ENCODE data around the gene SERPIND1. TPM values are rescaled to one million over a fixed set of nuclear protein-coding genes. Genes with fewer than 3 reads are reported as not detected.

The SERPIND1 gene
- total RNA-seq, 1 donor = 0.09 TPM

- H3K4me3 ChIP-seq (ENCODE audit: low read depth, low read length) = no peak overlapping the region
- no peak for TF ChIP-seq CTCF (IDR thresholded peaks at IDR 0.05; ENCODE audit: insufficient read depth, low read length)
- no peak for DNase-seq (ENCODE audit: low read depth)
These were observed 12.1 kb downstream of the SERPIND1 start for GRCh38 chr22:20786048-20786447.

GRCh38 chr22:20786536-20786979 lies 12.6 kb downstream of the SERPIND1 start:
- no peak for TF ChIP-seq CTCF (IDR thresholded peaks at IDR 0.05; ENCODE audit: insufficient read depth, low read length)
- DNase-seq (ENCODE audit: low read depth) = no peak
- no peak overlapping the region for H3K4me3 ChIP-seq (ENCODE audit: low read depth, low read length)

- DNase-seq (ENCODE audit: low read depth) = no peak
- no peak for TF ChIP-seq CTCF (IDR thresholded peaks at IDR 0.05; ENCODE audit: insufficient read depth, low read length)
- no peak overlapping the region for H3K4me3 ChIP-seq (ENCODE audit: low read depth, low read length)
These were observed 13.3 kb downstream of the SERPIND1 start for GRCh38 chr22:20787223-20787622.

- TF ChIP-seq CTCF (IDR thresholded peaks at IDR 0.05; ENCODE audit: insufficient read depth, low read length) = no peak
- H3K4me3 ChIP-seq (ENCODE audit: low read depth, low read length) = no peak overlapping the region
These were observed 14.1 kb downstream of the SERPIND1 start for GRCh38 chr22:20787746-20788626.

GRCh38 chr22:20788627-20789344 lies 14.9 kb downstream of the SERPIND1 start:
- no peak overlapping the region for H3K4me3 ChIP-seq (ENCODE audit: low read depth, low read length)
- TF ChIP-seq CTCF (IDR thresholded peaks at IDR 0.05; ENCODE audit: insufficient read depth, low read length) = no peak
- DNase-seq (ENCODE audit: low read depth) = no peak

More at GRCh38 chr22:20787746-20788626, 14.1 kb downstream of the SERPIND1 start:
- DNase-seq (ENCODE audit: low read depth) = no peak

GRCh38 chr22:20792221-20792965 lies 18.5 kb downstream of the SERPIND1 start:
- TF ChIP-seq CTCF (IDR thresholded peaks at IDR 0.05; ENCODE audit: insufficient read depth, low read length) = no peak
- H3K4me3 ChIP-seq (ENCODE audit: low read depth, low read length) = no peak overlapping the region
- no peak for DNase-seq (ENCODE audit: low read depth)
